Measurements from ENCODE around the gene NECAB2. TPM values are rescaled to one million over a fixed set of nuclear protein-coding genes. Genes with fewer than 3 reads are reported as not detected.

The NECAB2 gene
- total and polyA plus RNA-seq, 2 of the 8 experiments (the other 6 are each of a cell fraction or from before 2014, with no cell fraction given) = 3.6 to 4.2 TPM

DNA sequence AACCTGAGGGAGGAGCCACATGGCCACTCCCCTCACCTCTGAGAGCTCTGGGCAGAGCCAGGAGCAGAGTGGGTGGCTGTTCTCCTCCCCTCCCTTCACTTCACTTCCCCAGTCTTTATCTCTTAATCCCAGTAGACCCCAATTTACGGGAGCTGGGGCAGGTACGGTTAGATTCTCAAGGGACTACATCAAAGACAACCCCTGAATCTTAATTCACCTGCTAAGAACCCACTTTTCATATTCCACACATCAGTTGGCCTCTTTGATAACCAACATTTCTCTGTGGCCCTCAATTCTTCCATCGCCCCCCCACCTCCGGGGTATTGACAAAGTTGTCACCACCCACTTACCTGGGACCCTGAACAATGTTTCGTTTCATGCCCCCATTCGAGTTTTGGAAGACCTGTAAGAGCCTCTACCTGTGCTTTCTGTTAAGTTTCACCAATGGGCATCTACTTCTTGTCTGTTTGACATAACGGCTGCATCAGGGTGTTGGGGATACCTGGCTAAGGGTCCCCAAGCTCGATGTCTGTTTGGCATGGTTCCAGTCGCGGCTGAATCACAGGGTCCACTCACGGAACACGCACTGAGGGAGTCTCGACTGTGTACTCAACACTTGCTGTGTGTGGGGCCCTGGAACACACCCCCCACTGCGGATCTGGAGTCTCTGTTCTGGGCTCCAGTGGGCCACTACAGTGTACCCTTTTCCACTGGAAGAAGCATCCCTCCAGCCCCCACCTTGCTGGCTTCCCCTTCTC is 46.7 kb downstream of the NECAB2 start:
- CTCF ChIA-PET (ENCODE audit: partially characterized antibody) = interaction anchor here (0.6 to 2.8 kb wide), 13 partner anchors 8 to 61 kb away, joined by 3 to 12 read pairs (median 4); no protein-coding TSS in a partner anchor
- Histone ChIP-seq H3K18ac (ENCODE audit: extremely low read depth, low read length) (0 out of 2 replicates have a peak overlapping the region, but pooled peaks have one; percentile 38), H3K56ac (replicated peaks; ENCODE audit: insufficient read length, low read depth, low read length) (no peak overlapping the region), H4K91ac (replicated peaks; ENCODE audit: insufficient read length, low read length) (no peak overlapping the region), H3K9ac (replicated peaks in 1 of 4; ENCODE audit: extremely low read depth in 1 of 4, low read depth in 3 of 4, low read length in 3 of 4) (no peak overlapping the region), H4K8ac (ENCODE audit: extremely low read depth, insufficient read depth, low read length) (peak overlapping the region; percentile 45; the same call in 1 of the 2 replicates), H4K20me1 (replicated peaks in 1 of 2; ENCODE audit: control insufficient read depth in 1 of 2, insufficient read depth in 2 of 2, low read length in 2 of 2) (no peaks in the 10 kb centered on the region), H3K4me3 (ENCODE audit: extremely low read depth in 1 of 4, insufficient read depth in 2 of 4, low read depth in 3 of 4, low read length in 4 of 4) (peak overlapping the region in 1 of 4 experiments; percentile 26; a peak in 1 of 8 replicates), H2BK15ac (ENCODE audit: low read length) (0 out of 2 replicates have a peak overlapping the region, but pooled peaks have one; percentile 40), H3K27me3 (replicated peaks in 1 of 4; ENCODE audit: control insufficient read depth in 3 of 4, extremely low read depth in 1 of 4, insufficient read depth in 3 of 4, low read length in 3 of 4) (no peaks in the 10 kb centered on the region), H3K27ac (ENCODE audit: low read depth, low read length) (no peak overlapping the region), H3K9me3 (ENCODE audit: insufficient read depth in 2 of 2, low read depth in 1 of 2, low read length in 1 of 2) (no peaks in the 10 kb centered on the region; a peak in 1 of 4 replicates), H2AFZ (ENCODE audit: low read length) (no peak overlapping the region), H2BK20ac (ENCODE audit: low read length) (no peak overlapping the region), H3K23me2 (ENCODE audit: low read depth, low read length) (no peaks in the 10 kb centered on the region), H4K5ac (ENCODE audit: insufficient read length, low read depth, low read length) (no peak overlapping the region), H3K4ac (replicated peaks; ENCODE audit: insufficient read length, low read depth, low read length) (no peak overlapping the region), H2BK5ac (ENCODE audit: low read depth, low read length) (no peak overlapping the region), H3K23ac (ENCODE audit: insufficient read length) (no peak overlapping the region), H3K79me1 (ENCODE audit: low read depth, low read length) (no peaks in the 10 kb centered on the region), H3K79me2 (ENCODE audit: control insufficient read depth in 1 of 2, insufficient read depth in 2 of 2, low read length in 2 of 2) (no peaks in the 10 kb centered on the region), H3K4me2 (ENCODE audit: insufficient read depth in 1 of 2, low read depth in 2 of 2, low read length in 2 of 2) (peak overlapping the region in 1 of 2 experiments; percentile 32; a peak in 2 of 4 replicates), H2AK5ac (ENCODE audit: low read depth, low read length) (no peak overlapping the region), H3K36me3 (ENCODE audit: control insufficient read depth in 2 of 4, insufficient read depth in 4 of 4, low read length in 3 of 4) (no peaks in the 10 kb centered on the region), H3K14ac (ENCODE audit: insufficient read length) (no peak overlapping the region), H3K4me1 (replicated peaks in 1 of 4; ENCODE audit: control insufficient read depth in 3 of 4, insufficient read depth in 4 of 4, low read length in 3 of 4) (no peaks in the 10 kb centered on the region; a peak in 1 of 7 replicates), H2BK12ac (ENCODE audit: low read depth, low read length) (no peak overlapping the region), H2BK120ac (replicated peaks; ENCODE audit: low read depth, low read length) (no peak overlapping the region)
- FAIRE-seq (no peak), DNase-seq (ENCODE audit: low read depth in 1 of 2, low spot score in 2 of 2) (no peak)
- WGBS, 2 experiments (ENCODE audit: extremely low coverage in 1 of 2, insufficient coverage in 1 of 2, insufficient read length in 1 of 2, insufficient replicate concordance in 2 of 2, low coverage in 1 of 2, low lambda C conversion rate in 2 of 2, missing lambda C conversion rate in 1 of 2) = 82% methylated on average over 14 of the region's 14 CpGs; no CpG with 5 or more reads in 1 of the 2 experiments
- TF ChIP-seq YY1 (IDR thresholded peaks at IDR 0.05; ENCODE audit: low read depth, low read length) (no peak), CHD2 (IDR thresholded peaks at IDR 0.05; ENCODE audit: low read length) (no peak), PHF8 (conservative IDR thresholded peaks at IDR 0.05; ENCODE audit: low read depth, low read length) (no peak), SIRT6 (IDR thresholded peaks at IDR 0.05; ENCODE audit: low read length) (no peak), TEAD4 (IDR thresholded peaks at IDR 0.05; ENCODE audit: low read depth, low read length) (no peak)
- TF ChIP-seq, protein P1, sequence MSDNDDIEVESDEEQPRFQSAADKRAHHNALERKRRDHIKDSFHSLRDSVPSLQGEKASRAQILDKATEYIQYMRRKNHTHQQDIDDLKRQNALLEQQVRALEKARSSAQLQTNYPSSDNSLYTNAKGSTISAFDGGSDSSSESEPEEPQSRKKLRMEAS (IDR thresholded peaks at IDR 0.05) = 0 out of 2 replicates have a peak, but pooled peaks have one; percentile 28
- TF ChIP-seq, protein P2, sequence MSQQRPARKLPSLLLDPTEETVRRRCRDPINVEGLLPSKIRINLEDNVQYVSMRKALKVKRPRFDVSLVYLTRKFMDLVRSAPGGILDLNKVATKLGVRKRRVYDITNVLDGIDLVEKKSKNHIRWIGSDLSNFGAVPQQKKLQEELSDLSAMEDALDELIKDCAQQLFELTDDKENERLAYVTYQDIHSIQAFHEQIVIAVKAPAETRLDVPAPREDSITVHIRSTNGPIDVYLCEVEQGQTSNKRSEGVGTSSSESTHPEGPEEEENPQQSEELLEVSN (IDR thresholded peaks at IDR 0.05) = no peak
- POLR2A ChIA-PET (ENCODE audit: partially characterized antibody) = interaction anchor here (1.2 to 1.6 kb wide), 3 partner anchors 19 to 61 kb away, joined by 3 to 4 read pairs (median 3); no protein-coding TSS in a partner anchor
